OCI-LY3 (cell line): ENCODE results near the gene ASTN2.

Experiments
- EZH2phosphoT487 ChIP-seq: fragments of 200-600 bp; shearing (Covaris generic); IDR thresholded peaks from 2 replicates; pipeline ENCODE4 v1.6.1; 2018; ENCODE audit warnings: antibody characterized with exemption, mixed run types, low read depth
- TF ChIP-seq, protein P1 (sequence below): fragments of 200-600, 300-600 bp; sonication (generic); IDR thresholded peaks from 2 replicates; pipeline ENCODE4 v1.5.1; 2014; ENCODE audit warnings: antibody characterized with exemption, low read length, low read depth

DNA sequence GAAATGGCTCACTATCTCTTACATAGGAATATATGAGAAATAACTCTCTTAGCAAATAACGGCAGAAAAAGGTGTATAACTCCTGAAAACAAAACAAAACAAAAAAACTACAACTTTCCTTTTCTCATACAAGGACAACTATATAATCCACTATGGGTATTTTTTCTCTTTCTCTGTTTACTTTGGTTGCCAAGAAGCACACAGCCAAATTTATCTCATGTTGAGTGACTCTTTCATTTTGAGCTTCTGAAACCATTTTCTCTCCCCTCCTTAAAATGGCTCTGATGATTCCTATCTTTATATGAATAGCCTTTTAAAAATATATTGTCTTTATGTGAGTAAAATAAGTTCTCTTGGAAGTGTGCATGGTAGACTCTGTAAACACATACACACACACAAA lies 599.0 kb downstream of the ASTN2 start:
- TF ChIP-seq, protein P1, sequence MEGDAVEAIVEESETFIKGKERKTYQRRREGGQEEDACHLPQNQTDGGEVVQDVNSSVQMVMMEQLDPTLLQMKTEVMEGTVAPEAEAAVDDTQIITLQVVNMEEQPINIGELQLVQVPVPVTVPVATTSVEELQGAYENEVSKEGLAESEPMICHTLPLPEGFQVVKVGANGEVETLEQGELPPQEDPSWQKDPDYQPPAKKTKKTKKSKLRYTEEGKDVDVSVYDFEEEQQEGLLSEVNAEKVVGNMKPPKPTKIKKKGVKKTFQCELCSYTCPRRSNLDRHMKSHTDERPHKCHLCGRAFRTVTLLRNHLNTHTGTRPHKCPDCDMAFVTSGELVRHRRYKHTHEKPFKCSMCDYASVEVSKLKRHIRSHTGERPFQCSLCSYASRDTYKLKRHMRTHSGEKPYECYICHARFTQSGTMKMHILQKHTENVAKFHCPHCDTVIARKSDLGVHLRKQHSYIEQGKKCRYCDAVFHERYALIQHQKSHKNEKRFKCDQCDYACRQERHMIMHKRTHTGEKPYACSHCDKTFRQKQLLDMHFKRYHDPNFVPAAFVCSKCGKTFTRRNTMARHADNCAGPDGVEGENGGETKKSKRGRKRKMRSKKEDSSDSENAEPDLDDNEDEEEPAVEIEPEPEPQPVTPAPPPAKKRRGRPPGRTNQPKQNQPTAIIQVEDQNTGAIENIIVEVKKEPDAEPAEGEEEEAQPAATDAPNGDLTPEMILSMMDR, result no peak
- TF ChIP-seq EZH2phosphoT487, result no peak
